GM12801 (cell line): ENCODE measurements around the gene MGAT3.

Source experiments
- TF ChIP-seq, protein P1 (sequence below): IDR thresholded peaks from one replicate; pipeline ENCODE4 v1.5.1; 2011; ENCODE audit warnings: control low read depth; ENCODE audit not compliant: insufficient read length; ENCODE audit errors: extremely low read depth

Gene MGAT3

DNA sequence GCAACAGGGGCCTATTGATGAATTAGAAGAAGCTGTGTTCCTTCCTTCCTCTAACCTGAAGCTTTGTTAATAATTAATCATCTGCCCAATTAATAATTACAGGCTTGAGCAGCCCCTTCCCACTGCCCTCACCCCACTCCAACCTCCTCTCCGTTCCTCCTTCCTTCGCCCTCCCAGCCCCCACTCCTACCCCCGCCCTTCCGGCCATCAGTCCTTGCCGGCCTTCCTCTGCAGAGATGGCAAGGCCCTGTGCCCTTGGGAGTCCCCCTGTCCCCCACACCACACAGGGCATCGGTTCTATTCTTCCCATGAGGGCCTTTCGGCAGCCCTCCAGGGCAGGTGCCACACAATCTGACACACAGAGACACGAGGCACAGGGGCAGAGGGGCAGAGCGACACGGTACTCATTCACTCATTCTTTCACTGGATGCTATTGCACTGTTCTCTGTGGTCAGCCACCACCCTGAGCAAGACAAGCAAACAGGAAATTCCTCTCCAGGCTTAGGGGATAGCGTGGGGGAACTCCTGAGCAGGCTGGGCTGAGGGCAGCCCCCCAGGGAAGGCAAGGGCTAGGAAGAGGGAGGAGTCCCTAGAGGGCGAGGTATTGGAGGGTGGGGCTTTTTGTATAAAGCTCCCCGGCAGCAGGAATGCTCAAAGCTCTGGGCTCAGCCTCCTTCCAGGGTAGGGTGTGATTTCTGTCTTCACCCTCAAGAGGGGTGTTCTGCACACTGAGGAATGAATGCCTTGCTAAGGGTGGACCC, 14.7 kb downstream of the MGAT3 start:
- TF ChIP-seq, protein P1, sequence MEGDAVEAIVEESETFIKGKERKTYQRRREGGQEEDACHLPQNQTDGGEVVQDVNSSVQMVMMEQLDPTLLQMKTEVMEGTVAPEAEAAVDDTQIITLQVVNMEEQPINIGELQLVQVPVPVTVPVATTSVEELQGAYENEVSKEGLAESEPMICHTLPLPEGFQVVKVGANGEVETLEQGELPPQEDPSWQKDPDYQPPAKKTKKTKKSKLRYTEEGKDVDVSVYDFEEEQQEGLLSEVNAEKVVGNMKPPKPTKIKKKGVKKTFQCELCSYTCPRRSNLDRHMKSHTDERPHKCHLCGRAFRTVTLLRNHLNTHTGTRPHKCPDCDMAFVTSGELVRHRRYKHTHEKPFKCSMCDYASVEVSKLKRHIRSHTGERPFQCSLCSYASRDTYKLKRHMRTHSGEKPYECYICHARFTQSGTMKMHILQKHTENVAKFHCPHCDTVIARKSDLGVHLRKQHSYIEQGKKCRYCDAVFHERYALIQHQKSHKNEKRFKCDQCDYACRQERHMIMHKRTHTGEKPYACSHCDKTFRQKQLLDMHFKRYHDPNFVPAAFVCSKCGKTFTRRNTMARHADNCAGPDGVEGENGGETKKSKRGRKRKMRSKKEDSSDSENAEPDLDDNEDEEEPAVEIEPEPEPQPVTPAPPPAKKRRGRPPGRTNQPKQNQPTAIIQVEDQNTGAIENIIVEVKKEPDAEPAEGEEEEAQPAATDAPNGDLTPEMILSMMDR, result no peak

DNA sequence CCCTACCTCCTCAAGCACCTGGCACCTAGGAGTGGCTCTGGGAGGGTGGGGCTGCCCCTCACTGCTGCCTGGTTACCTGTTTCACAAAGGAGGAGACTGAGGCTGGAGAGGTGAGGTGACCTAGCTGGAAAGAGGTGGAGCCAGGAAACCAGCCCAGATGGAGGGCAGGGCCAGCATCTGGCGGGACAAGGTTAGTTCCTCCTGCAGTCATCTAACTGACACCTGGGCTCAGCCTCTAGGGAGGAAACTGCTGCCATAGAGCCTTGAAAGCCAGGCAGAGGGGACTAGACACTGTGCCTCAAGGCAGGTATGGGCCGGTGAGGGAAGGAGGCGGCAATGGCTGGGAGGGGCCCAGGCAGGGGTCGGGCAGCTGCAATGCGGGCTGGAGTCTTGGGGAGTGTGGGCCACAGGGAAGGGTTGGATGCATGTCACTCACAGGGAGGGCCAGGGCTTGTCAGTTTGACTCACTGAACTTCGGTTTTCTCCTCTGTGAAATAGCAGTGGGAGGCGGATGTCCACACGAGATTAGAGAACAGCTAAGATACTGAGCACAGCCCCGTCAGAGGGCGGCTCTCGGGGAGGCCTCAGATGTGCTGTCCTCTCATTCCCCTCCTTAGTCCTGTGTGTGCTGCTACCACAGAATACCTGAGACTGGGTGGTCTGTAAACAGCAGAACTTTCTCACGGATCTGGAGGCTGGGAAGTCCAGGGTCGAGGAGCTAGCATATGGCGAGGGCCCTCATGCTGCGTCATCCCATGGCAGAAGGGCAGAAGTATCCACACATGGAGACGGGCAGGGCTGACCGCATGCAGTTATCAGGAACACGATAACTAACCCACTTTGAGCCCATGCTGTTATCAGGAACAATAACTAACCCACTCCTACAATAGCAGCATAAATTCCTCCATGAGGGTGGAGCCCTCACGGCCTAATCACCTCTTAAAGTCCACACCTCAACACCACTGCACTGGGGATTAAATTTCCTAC, 16.1 kb downstream of the MGAT3 start:
- TF ChIP-seq, protein P1, result no peak

DNA sequence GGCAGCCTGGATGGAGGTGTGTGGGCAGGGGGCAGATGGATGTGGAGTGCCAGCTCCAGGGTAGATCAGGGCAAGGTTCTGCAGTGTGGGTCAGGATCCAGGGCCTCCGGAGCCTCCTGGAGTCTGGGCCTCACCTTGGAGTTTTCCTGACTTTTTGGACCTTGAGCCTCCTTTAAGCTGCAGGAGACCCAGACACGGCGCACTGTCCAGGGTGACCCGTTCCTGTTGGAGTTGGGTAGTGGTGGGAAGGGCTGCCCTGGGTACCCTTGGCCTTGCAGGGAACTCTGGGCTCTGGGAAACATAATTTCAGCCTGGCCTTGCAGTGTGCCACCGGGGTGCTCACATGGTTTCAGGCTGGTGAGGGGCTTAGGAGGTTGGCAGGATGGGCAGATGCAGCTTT, 17.0 kb downstream of the MGAT3 start:
- TF ChIP-seq, protein P1, result no peak

DNA sequence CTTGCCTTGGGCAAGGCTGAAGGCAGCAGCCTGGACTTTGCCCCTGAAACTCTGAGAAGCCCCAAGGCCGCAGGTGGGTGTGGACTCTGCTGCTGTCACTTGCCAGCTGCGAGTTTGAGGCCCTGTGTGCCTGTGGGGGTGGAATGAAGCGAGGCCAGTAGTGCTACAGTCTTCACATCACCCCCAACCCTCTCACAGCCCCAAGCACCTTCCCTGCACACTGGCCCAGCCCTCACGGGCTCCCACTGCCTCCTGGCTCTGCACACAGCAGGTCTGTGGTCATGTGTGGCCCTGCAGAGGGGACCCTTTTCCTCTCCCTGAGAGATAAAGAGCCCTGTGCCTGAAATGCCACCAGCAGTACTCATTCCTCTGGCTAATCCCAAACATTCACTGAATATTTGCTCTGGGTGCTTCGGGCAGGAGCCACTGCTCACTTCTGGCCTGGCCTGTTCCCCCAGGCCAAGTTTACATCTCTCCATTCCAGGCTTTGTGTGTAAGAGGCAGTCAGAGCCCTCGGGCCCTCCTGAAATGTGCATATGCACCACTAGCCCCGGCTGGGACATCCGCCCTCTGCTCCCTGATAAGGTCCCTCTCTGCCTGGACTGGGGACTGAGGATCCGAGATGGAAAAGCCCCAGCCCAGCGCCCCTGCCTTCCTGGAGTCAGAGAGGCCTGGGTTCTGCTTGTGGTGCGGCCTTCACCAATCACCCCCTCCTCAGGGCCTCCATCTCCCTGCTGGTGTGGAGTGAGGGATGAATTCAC, 17.7 kb downstream of the MGAT3 start:
- TF ChIP-seq, protein P1, result no peak

DNA sequence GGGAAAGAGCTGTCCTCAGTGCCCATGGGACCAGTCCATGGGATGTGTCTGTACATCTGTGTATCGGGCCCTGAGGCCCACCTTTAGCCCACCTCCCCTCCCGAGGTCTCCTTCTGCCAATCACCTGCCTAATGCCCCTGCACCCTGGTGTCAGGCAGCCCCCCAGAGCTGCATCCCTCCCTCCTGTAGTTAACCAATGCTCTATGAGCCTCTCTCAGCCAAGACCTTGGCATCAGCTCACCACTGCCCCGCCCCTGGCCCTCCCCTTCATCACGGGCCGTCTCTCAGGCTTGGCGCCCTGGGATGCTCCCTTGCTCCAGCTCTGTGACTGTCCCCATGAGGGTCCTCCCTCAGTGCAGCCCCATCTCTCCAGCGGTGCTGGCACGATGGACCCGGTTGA, 18.5 kb downstream of the MGAT3 start:
- TF ChIP-seq, protein P1, result no peak

DNA sequence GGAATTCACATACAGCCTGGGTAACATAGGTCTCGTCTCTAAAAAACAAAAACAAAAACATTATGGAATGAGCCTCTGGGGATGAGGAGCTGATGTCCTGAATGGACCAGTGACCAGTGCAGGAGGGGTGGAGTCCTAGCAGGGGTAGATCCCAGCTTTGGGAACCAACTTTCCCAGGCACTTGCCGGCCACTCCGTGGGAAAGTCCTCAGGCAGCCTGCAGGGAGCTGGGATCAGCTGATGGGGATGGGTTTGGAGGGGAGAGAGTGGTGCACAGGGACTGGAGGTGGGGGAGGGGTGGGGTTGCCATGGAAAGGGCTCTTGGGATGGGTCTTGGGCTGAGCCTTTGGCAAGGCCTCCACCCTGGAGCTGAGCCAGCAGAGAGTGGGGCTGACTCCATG, 19.1 kb downstream of the MGAT3 start:
- TF ChIP-seq, protein P1, result no peak

DNA sequence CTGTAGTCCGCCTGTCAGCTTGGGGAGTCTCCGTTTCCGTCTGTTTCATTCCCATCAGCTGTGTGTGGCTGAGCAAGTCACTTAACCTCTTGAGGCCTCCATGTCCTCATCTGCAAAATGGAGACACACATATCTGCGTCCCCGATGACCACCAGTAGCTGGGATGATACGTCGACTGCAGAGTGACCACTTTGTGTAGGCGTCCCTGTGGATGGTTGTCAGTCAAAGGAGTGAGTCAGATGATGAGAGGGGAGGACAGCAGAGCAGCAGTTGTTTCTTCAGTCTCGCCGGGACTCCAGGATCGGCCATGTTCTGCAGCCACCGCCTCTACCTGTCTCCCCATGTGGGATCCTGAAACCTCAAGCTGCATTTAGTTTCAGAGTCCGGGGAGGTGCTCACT, 19.9 kb downstream of the MGAT3 start:
- TF ChIP-seq, protein P1, result no peak
